Sigmoid colon (tissue), 4 donors: ENCODE measurements around the gene SEC16B.

Experiments
- EP300 ChIP-seq, 4 donors: sonication (generic); formaldehyde crosslinking; IDR thresholded peaks; one replicate each; pipeline ENCODE4 v1.6.1; 2017; ENCODE audit warnings: antibody characterized with exemption in 4 of 4
- TF ChIP-seq, protein P1 (sequence below), 4 experiments: fragments of 450-650 bp in 3 of 4; fragments of 200-600 bp in 1 of 4; IDR thresholded peaks; one replicate each; pipeline ENCODE4 v1.5.1; 2016 to 2019; ENCODE audit warnings: antibody characterized with exemption in 4 of 4, mild to moderate bottlenecking in 3 of 4, moderate library complexity in 2 of 4

DNA sequence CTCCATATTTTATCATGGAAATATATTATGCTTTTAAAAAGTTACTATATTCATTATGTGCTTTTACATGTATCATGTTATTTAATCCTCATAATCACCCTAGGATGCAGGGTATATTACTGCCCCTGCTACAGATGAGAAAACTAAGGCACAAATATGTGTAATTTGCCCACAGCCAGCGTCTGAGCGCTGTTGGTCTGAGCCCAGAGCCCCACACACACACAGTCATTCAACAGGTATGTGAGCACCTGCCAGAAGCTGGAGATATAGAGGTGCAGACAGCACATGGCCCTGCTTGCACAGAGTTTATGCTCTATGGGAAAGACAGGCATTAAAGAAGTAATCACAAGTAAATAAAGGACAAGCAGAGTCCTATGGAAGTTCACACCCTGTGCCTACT lies 49.8 kb upstream of the SEC16B start:
- TF ChIP-seq, protein P1, sequence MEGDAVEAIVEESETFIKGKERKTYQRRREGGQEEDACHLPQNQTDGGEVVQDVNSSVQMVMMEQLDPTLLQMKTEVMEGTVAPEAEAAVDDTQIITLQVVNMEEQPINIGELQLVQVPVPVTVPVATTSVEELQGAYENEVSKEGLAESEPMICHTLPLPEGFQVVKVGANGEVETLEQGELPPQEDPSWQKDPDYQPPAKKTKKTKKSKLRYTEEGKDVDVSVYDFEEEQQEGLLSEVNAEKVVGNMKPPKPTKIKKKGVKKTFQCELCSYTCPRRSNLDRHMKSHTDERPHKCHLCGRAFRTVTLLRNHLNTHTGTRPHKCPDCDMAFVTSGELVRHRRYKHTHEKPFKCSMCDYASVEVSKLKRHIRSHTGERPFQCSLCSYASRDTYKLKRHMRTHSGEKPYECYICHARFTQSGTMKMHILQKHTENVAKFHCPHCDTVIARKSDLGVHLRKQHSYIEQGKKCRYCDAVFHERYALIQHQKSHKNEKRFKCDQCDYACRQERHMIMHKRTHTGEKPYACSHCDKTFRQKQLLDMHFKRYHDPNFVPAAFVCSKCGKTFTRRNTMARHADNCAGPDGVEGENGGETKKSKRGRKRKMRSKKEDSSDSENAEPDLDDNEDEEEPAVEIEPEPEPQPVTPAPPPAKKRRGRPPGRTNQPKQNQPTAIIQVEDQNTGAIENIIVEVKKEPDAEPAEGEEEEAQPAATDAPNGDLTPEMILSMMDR (IDR thresholded peaks at IDR 0.05), result no peak
- no peak for TF ChIP-seq EP300 (IDR thresholded peaks at IDR 0.05)
